HEK293 (cell line): ENCODE results near the gene FOSL1.

ENCODE experiments used
- EGR2 ChIP-seq: fragments of 450-650 bp; formaldehyde crosslinking; IDR thresholded peaks from 2 replicates; pipeline ENCODE4 v1.5.1; 2016; ENCODE audit warnings: low read depth, missing biosample characterization, missing genetic modification characterization
- GLIS2 ChIP-seq: fragments of 450-650 bp; formaldehyde crosslinking; IDR thresholded peaks from 2 replicates; pipeline ENCODE4 v1.5.1; 2016; ENCODE audit warnings: missing biosample characterization, missing genetic modification characterization
- KLF1 ChIP-seq: fragments of 450-650 bp; formaldehyde crosslinking; IDR thresholded peaks from 2 replicates; pipeline ENCODE4 v1.5.1; 2016; ENCODE audit warnings: missing biosample characterization, missing genetic modification characterization
- KLF8 ChIP-seq: fragments of 450-650 bp; formaldehyde crosslinking; IDR thresholded peaks from 2 replicates; pipeline ENCODE4 v1.5.1; 2016; ENCODE audit warnings: missing biosample characterization, missing genetic modification characterization
- PATZ1 ChIP-seq: fragments of 450-650 bp; formaldehyde crosslinking; IDR thresholded peaks from 2 replicates; pipeline ENCODE4 v1.5.1; 2016; ENCODE audit warnings: missing biosample characterization, missing genetic modification characterization
- SP2 ChIP-seq: fragments of 450-650 bp; formaldehyde crosslinking; IDR thresholded peaks from 2 replicates; pipeline ENCODE4 v1.5.1; 2016; ENCODE audit warnings: missing biosample characterization, missing genetic modification characterization
- YY1 ChIP-seq: fragments of 450-650 bp; formaldehyde crosslinking; IDR thresholded peaks from 2 replicates; pipeline ENCODE4 v1.5.1; 2018; ENCODE audit warnings: missing biosample characterization, missing genetic modification characterization
- ZBTB1 ChIP-seq: fragments of 450-650 bp; formaldehyde crosslinking; IDR thresholded peaks from 2 replicates; pipeline ENCODE4 v1.5.1; 2016; ENCODE audit warnings: missing biosample characterization, missing genetic modification characterization
- ZBTB44 ChIP-seq: fragments of 450-650 bp; IDR thresholded peaks from 2 replicates; pipeline ENCODE4 v1.5.1; 2018; ENCODE audit warnings: missing biosample characterization, mild to moderate bottlenecking, missing genetic modification characterization
- ZBTB6 ChIP-seq: fragments of 450-650 bp; formaldehyde crosslinking; IDR thresholded peaks from 2 replicates; pipeline ENCODE4 v1.5.1; 2017; ENCODE audit warnings: missing biosample characterization, missing genetic modification characterization
- ZBTB7A ChIP-seq: fragments of 450-650 bp; formaldehyde crosslinking; IDR thresholded peaks from 2 replicates; pipeline ENCODE4 v1.5.1; 2016; ENCODE audit warnings: low read depth, missing biosample characterization, missing genetic modification characterization
- ZBTB8A ChIP-seq: fragments of 450-650 bp; formaldehyde crosslinking; IDR thresholded peaks from 2 replicates; pipeline ENCODE4 v1.5.1; 2016; ENCODE audit warnings: missing biosample characterization, missing genetic modification characterization
- ZFP41 ChIP-seq: fragments of 450-650 bp; formaldehyde crosslinking; IDR thresholded peaks from 2 replicates; pipeline ENCODE4 v1.5.1; 2016; ENCODE audit warnings: missing biosample characterization, missing genetic modification characterization, borderline replicate concordance
- ZNF112 ChIP-seq: fragments of 450-650 bp; formaldehyde crosslinking; IDR thresholded peaks from 2 replicates; pipeline ENCODE4 v1.5.0; 2017; ENCODE audit warnings: missing biosample characterization, missing genetic modification characterization
- ZNF155 ChIP-seq: fragments of 450-650 bp; formaldehyde crosslinking; IDR thresholded peaks from 2 replicates; pipeline ENCODE4 v1.5.1; 2016; ENCODE audit warnings: missing biosample characterization, missing genetic modification characterization
- ZNF16 ChIP-seq: fragments of 450-650 bp; formaldehyde crosslinking; IDR thresholded peaks from 2 replicates; pipeline ENCODE4 v1.5.1; 2016; ENCODE audit warnings: low read depth, missing biosample characterization, missing genetic modification characterization
- ZNF223 ChIP-seq: fragments of 450-650 bp; formaldehyde crosslinking; IDR thresholded peaks from 2 replicates; pipeline ENCODE4 v1.5.1; 2016; ENCODE audit warnings: missing biosample characterization, missing genetic modification characterization
- ZNF24 ChIP-seq: fragments of 450-650 bp; formaldehyde crosslinking; IDR thresholded peaks from 2 replicates; pipeline ENCODE4 v1.5.1; 2016; ENCODE audit warnings: missing biosample characterization, missing genetic modification characterization
- ZNF350 ChIP-seq: fragments of 450-650 bp; formaldehyde crosslinking; IDR thresholded peaks from 2 replicates; pipeline ENCODE4 v1.5.0; 2017; ENCODE audit warnings: missing biosample characterization, mild to moderate bottlenecking, missing genetic modification characterization
- ZNF366 ChIP-seq: fragments of 450-650 bp; formaldehyde crosslinking; conservative IDR thresholded peaks from 2 replicates; pipeline ENCODE4 v1.5.1; 2016; ENCODE audit warnings: missing biosample characterization, missing genetic modification characterization
- ZNF394 ChIP-seq: fragments of 450-650 bp; formaldehyde crosslinking; IDR thresholded peaks from 2 replicates; pipeline ENCODE4 v1.5.1; 2016; ENCODE audit warnings: missing biosample characterization, missing genetic modification characterization, mild to moderate bottlenecking, moderate library complexity, borderline replicate concordance
- ZNF404 ChIP-seq: fragments of 450-650 bp; formaldehyde crosslinking; IDR thresholded peaks from 2 replicates; pipeline ENCODE4 v1.5.1; 2017; ENCODE audit warnings: missing biosample characterization, missing genetic modification characterization
- ZNF510 ChIP-seq: fragments of 450-650 bp; formaldehyde crosslinking; IDR thresholded peaks from 2 replicates; pipeline ENCODE4 v1.5.1; 2018; ENCODE audit warnings: mild to moderate bottlenecking, missing genetic modification characterization, missing biosample characterization; ENCODE audit not compliant: insufficient replicate concordance
- ZNF544 ChIP-seq: fragments of 450-650 bp; formaldehyde crosslinking; IDR thresholded peaks from 2 replicates; pipeline ENCODE4 v1.5.0; 2017; ENCODE audit warnings: missing biosample characterization, missing genetic modification characterization
- ZNF548 ChIP-seq: fragments of 450-650 bp; formaldehyde crosslinking; IDR thresholded peaks from 2 replicates; pipeline ENCODE4 v1.5.1; 2016; ENCODE audit warnings: missing biosample characterization, missing genetic modification characterization
- ZNF571 ChIP-seq: fragments of 450-650 bp; formaldehyde crosslinking; IDR thresholded peaks from 2 replicates; pipeline ENCODE4 v1.5.0; 2017; ENCODE audit warnings: missing biosample characterization, missing genetic modification characterization
- ZNF792 ChIP-seq: fragments of 450-650 bp; formaldehyde crosslinking; IDR thresholded peaks from 2 replicates; pipeline ENCODE4 v1.5.1; 2016; ENCODE audit warnings: missing biosample characterization, missing genetic modification characterization
- ZSCAN16 ChIP-seq: fragments of 450-650 bp; formaldehyde crosslinking; IDR thresholded peaks from 2 replicates; pipeline ENCODE4 v1.5.1; 2016; ENCODE audit warnings: missing biosample characterization, missing genetic modification characterization
- ZSCAN18 ChIP-seq: fragments of 450-650 bp; formaldehyde crosslinking; IDR thresholded peaks from 2 replicates; pipeline ENCODE4 v1.5.1; 2016; ENCODE audit warnings: missing biosample characterization, missing genetic modification characterization
- TF ChIP-seq, protein P1 (sequence below): fragments of 450-650 bp; formaldehyde crosslinking; IDR thresholded peaks from 2 replicates; pipeline ENCODE4 v1.5.1; 2016; ENCODE audit warnings: missing biosample characterization, missing genetic modification characterization, low read depth
- TF ChIP-seq, protein P2 (sequence below): fragments of 450-650 bp; formaldehyde crosslinking; IDR thresholded peaks from 2 replicates; pipeline ENCODE4 v1.5.1; 2016; ENCODE audit warnings: missing biosample characterization, missing genetic modification characterization

FOSL1 gene

DNA sequence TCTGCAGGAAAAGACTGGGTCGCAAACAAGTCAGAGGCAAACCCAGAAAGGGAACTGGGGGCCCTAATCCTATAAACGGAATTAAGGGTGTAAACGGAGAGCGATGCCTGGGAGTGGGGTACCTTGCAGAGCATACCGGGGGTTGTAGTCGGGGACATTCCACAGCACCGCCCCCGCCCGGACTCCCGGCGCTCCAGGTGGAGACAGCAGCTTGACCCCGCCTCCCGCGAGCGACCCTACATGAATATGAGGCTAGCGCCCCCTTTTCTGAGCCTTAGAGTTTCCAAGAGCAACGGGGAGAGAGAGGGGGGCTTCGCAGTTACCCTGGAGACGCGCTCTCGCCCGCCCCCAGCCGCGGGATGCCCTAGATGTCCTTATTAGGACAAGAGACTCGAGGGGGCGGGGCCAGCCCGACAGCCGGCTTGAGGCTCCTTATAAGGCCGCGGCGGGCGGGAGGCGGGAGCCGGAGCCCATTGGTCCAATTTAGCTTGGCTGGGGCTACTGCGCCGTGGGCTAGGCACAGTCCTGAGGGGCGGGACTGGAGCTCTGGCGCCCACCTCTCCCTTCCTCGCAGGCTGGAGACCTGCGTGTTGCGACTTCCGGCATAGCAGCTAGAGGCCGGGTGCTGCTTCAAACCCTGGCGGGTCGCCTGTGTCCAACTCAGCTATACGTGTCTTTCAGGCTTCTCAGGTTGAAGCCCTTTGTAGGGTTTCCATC, 40.9 kb downstream of the FOSL1 start (continued):
- TF ChIP-seq, protein P1, sequence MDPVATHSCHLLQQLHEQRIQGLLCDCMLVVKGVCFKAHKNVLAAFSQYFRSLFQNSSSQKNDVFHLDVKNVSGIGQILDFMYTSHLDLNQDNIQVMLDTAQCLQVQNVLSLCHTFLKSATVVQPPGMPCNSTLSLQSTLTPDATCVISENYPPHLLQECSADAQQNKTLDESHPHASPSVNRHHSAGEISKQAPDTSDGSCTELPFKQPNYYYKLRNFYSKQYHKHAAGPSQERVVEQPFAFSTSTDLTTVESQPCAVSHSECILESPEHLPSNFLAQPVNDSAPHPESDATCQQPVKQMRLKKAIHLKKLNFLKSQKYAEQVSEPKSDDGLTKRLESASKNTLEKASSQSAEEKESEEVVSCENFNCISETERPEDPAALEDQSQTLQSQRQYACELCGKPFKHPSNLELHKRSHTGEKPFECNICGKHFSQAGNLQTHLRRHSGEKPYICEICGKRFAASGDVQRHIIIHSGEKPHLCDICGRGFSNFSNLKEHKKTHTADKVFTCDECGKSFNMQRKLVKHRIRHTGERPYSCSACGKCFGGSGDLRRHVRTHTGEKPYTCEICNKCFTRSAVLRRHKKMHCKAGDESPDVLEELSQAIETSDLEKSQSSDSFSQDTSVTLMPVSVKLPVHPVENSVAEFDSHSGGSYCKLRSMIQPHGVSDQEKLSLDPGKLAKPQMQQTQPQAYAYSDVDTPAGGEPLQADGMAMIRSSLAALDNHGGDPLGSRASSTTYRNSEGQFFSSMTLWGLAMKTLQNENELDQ, result no peak
- TF ChIP-seq EGR2 (tag by site-specific recombination), result 0 out of 2 replicates have a peak, but pooled peaks have one; percentile 40
- TF ChIP-seq ZSCAN18, result no peak
- TF ChIP-seq ZBTB8A (tag by site-specific recombination), result peak; percentile 93
- TF ChIP-seq ZNF394 (tag by site-specific recombination), result no peak
- TF ChIP-seq ZBTB6, result 0 out of 2 replicates have a peak, but pooled peaks have one; percentile 41
- no peak for TF ChIP-seq ZNF155
- no peak for TF ChIP-seq ZNF510
- no peak for TF ChIP-seq ZBTB44 (tag by site-specific recombination)
- TF ChIP-seq ZNF404 (tag by site-specific recombination), result no peak
- TF ChIP-seq ZNF223 (tag by site-specific recombination), result no peak
- TF ChIP-seq GLIS2 (tag by site-specific recombination), result peak; percentile 67
- TF ChIP-seq, protein P2, sequence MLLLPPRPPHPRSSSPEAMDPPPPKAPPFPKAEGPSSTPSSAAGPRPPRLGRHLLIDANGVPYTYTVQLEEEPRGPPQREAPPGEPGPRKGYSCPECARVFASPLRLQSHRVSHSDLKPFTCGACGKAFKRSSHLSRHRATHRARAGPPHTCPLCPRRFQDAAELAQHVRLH (tag by site-specific recombination), result no peak
- no peak for TF ChIP-seq ZNF571 (tag by site-specific recombination)
- TF ChIP-seq ZFP41, result no peak
- no peak for TF ChIP-seq ZNF548
- no peak for TF ChIP-seq ZSCAN16 (tag by site-specific recombination)
- no peak for TF ChIP-seq ZNF792 (tag by site-specific recombination)
- TF ChIP-seq SP2 (tag by site-specific recombination), result peak; percentile 94
- no peak for TF ChIP-seq KLF8 (tag by site-specific recombination)
- no peak for TF ChIP-seq YY1 (tag by site-specific recombination)
- TF ChIP-seq KLF1 (tag by site-specific recombination), result no peak
- peak; percentile 69 for TF ChIP-seq PATZ1 (tag by site-specific recombination)
- no peak for TF ChIP-seq ZNF16 (tag by site-specific recombination)
- no peak for TF ChIP-seq ZBTB1 (tag by site-specific recombination)
- no peak for TF ChIP-seq ZBTB7A (tag by site-specific recombination)
- TF ChIP-seq ZNF544, result no peak
- TF ChIP-seq ZNF350 (tag by site-specific recombination), result no peak
- TF ChIP-seq ZNF24 (tag by site-specific recombination), result no peak
- no peak for TF ChIP-seq ZNF366 (tag by site-specific recombination)
- no peak for TF ChIP-seq ZNF112 (tag by site-specific recombination)
